HEK293 (cell line): ENCODE measurements around the gene LMNTD2.

Experiments
- CTCF ChIA-PET: fragments of 350-600 bp; formaldehyde crosslinking; extraction: SDS; loops from one replicate; lab custom pipeline; 2021; ENCODE audit warnings: antibody characterized with exemption; lab: Yijun Ruan, JAX
- POLR2A ChIA-PET: fragments of 300-600 bp; formaldehyde crosslinking; extraction: SDS; loops from one replicate; lab custom pipeline; 2020; ENCODE audit warnings: antibody characterized with exemption, inconsistent platforms; lab: Yijun Ruan, JAX
- H3K27ac ChIP-seq: fragments of 200-500 bp; sonication (Bioruptor generic); 2 replicates; pipeline ENCODE4 v1.5.1; 2014; ENCODE audit warnings: low read depth, low read length, control low read depth, inconsistent platforms; ENCODE audit errors: extremely low read depth
- H3K36me3 ChIP-seq, 2 experiments: fragments of 200-500 bp in 1 of 2; sonication (Bioruptor generic) in 1 of 2; 1 replicate in 1 of 2; 2 replicates in 1 of 2; pipeline ENCODE4 v1.5.1; 2014 to 2017; ENCODE audit warnings: inconsistent platforms in 2 of 2, low read length in 2 of 2; ENCODE audit not compliant: control insufficient read depth in 2 of 2, insufficient read depth in 1 of 2
- H3K4me1 ChIP-seq: fragments of 200-500 bp; sonication (Bioruptor generic); 2 replicates; pipeline ENCODE4 v1.5.1; 2014; ENCODE audit warnings: mild to moderate bottlenecking, low read length, inconsistent platforms; ENCODE audit not compliant: control insufficient read depth, insufficient read depth
- H3K4me3 ChIP-seq: 2 replicates; pipeline ENCODE4 v1.5.1; 2011; ENCODE audit warnings: low read depth, mild to moderate bottlenecking, control low read depth, low read length, moderate library complexity
- H3K9me3 ChIP-seq: fragments of 200-500 bp; sonication (Bioruptor generic); 2 replicates; pipeline ENCODE4 v1.5.1; 2014; ENCODE audit warnings: low read depth, low read length, inconsistent platforms; ENCODE audit not compliant: control insufficient read depth, insufficient read depth
- GLI4 ChIP-seq: fragments of 450-650 bp; formaldehyde crosslinking; IDR thresholded peaks from 2 replicates; pipeline ENCODE4 v1.5.1; 2016; ENCODE audit warnings: missing biosample characterization, missing genetic modification characterization
- GLIS2 ChIP-seq: fragments of 450-650 bp; formaldehyde crosslinking; IDR thresholded peaks from 2 replicates; pipeline ENCODE4 v1.5.1; 2016; ENCODE audit warnings: missing biosample characterization, missing genetic modification characterization
- KLF7 ChIP-seq: fragments of 450-650 bp; formaldehyde crosslinking; IDR thresholded peaks from 2 replicates; pipeline ENCODE4 v1.5.1; 2016; ENCODE audit warnings: missing biosample characterization, missing genetic modification characterization, borderline replicate concordance
- MEIS1 ChIP-seq: sonication (generic); formaldehyde crosslinking; IDR thresholded peaks from 2 replicates; pipeline ENCODE4 v1.8.1; 2022; ENCODE audit warnings: missing genetic modification reagents, mild to moderate bottlenecking, borderline replicate concordance
- REPIN1 ChIP-seq: fragments of 450-650 bp; formaldehyde crosslinking; IDR thresholded peaks from 2 replicates; pipeline ENCODE4 v1.5.1; 2017; ENCODE audit warnings: missing biosample characterization, missing genetic modification characterization, low read depth
- SCRT1 ChIP-seq: fragments of 450-650 bp; formaldehyde crosslinking; IDR thresholded peaks from 2 replicates; pipeline ENCODE4 v1.5.1; 2016; ENCODE audit warnings: missing biosample characterization, missing genetic modification characterization, borderline replicate concordance
- SCRT2 ChIP-seq: fragments of 450-650 bp; formaldehyde crosslinking; IDR thresholded peaks from 2 replicates; pipeline ENCODE4 v1.5.1; 2016; ENCODE audit warnings: missing biosample characterization, missing genetic modification characterization
- ZBTB48 ChIP-seq: fragments of 450-650 bp; formaldehyde crosslinking; IDR thresholded peaks from 2 replicates; pipeline ENCODE4 v1.5.1; 2016; ENCODE audit warnings: missing biosample characterization, missing genetic modification characterization
- ZBTB7A ChIP-seq: fragments of 450-650 bp; formaldehyde crosslinking; IDR thresholded peaks from 2 replicates; pipeline ENCODE4 v1.5.1; 2016; ENCODE audit warnings: low read depth, missing biosample characterization, missing genetic modification characterization
- ZNF112 ChIP-seq: fragments of 450-650 bp; formaldehyde crosslinking; IDR thresholded peaks from 2 replicates; pipeline ENCODE4 v1.5.0; 2017; ENCODE audit warnings: missing biosample characterization, missing genetic modification characterization
- ZNF114 ChIP-seq: fragments of 450-650 bp; formaldehyde crosslinking; IDR thresholded peaks from 2 replicates; pipeline ENCODE4 v1.5.0; 2017; ENCODE audit warnings: missing biosample characterization, missing genetic modification characterization
- ZNF19 ChIP-seq: fragments of 450-650 bp; formaldehyde crosslinking; IDR thresholded peaks from 2 replicates; pipeline ENCODE4; 2016; ENCODE audit warnings: missing biosample characterization, missing genetic modification characterization, low read depth
- ZNF24 ChIP-seq: fragments of 450-650 bp; formaldehyde crosslinking; IDR thresholded peaks from 2 replicates; pipeline ENCODE4 v1.5.1; 2016; ENCODE audit warnings: missing biosample characterization, missing genetic modification characterization
- ZNF274 ChIP-seq, 2 experiments: fragments of 200-500 bp in 1 of 2; fragments of 450-650 bp in 1 of 2; sonication (Bioruptor generic) in 1 of 2; formaldehyde crosslinking in 1 of 2; IDR thresholded peaks; 2 replicates each; pipeline versions ENCODE4 v1.5.1 to v1.6.1; 2014 to 2016; ENCODE audit warnings: borderline replicate concordance in 1 of 2, inconsistent platforms in 1 of 2, low read length in 1 of 2, missing biosample characterization in 1 of 2, missing genetic modification characterization in 1 of 2
- ZNF324 ChIP-seq: fragments of 450-650 bp; formaldehyde crosslinking; IDR thresholded peaks from 2 replicates; pipeline ENCODE4 v1.5.1; 2016; ENCODE audit warnings: missing biosample characterization, missing genetic modification characterization
- ZNF350 ChIP-seq: fragments of 450-650 bp; formaldehyde crosslinking; IDR thresholded peaks from 2 replicates; pipeline ENCODE4 v1.5.0; 2017; ENCODE audit warnings: missing biosample characterization, mild to moderate bottlenecking, missing genetic modification characterization
- ZNF629 ChIP-seq: fragments of 450-650 bp; formaldehyde crosslinking; IDR thresholded peaks from 2 replicates; pipeline ENCODE4 v1.5.1; 2017; ENCODE audit warnings: missing biosample characterization, missing genetic modification characterization
- ZNF677 ChIP-seq: fragments of 450-650 bp; IDR thresholded peaks from 2 replicates; pipeline ENCODE4 v1.5.0; 2018; ENCODE audit warnings: missing biosample characterization, mild to moderate bottlenecking, missing genetic modification characterization, moderate library complexity
- TF ChIP-seq, protein P1 (sequence below): fragments of 450-650 bp; IDR thresholded peaks from 2 replicates; pipeline ENCODE4 v1.5.1; 2018; ENCODE audit warnings: missing biosample characterization, missing genetic modification characterization
- TF ChIP-seq, protein P2 (sequence below): fragments of 450-650 bp; formaldehyde crosslinking; IDR thresholded peaks from 2 replicates; pipeline ENCODE4 v1.5.1; 2016; ENCODE audit warnings: missing biosample characterization, missing genetic modification characterization
- TF ChIP-seq, protein P3 (sequence below): fragments of 450-650 bp; formaldehyde crosslinking; IDR thresholded peaks from 2 replicates; pipeline ENCODE4 v1.5.1; 2016; ENCODE audit warnings: missing biosample characterization, missing genetic modification characterization
- TF ChIP-seq, protein P4 (sequence below): fragments of 450-650 bp; formaldehyde crosslinking; IDR thresholded peaks from 2 replicates; pipeline ENCODE4 v1.5.1; 2016; ENCODE audit warnings: missing biosample characterization, missing genetic modification characterization, low read depth
- TF ChIP-seq, protein P5 (sequence below): fragments of 450-650 bp; formaldehyde crosslinking; IDR thresholded peaks from 2 replicates; pipeline ENCODE4 v1.5.1; 2016; ENCODE audit warnings: missing biosample characterization, missing genetic modification characterization

LMNTD2 gene

GRCh38 chr11:515131-515530, 45.4 kb downstream of the LMNTD2 start:
- Histone ChIP-seq H3K4me1 (no peaks in the 10 kb centered on the region), H3K27ac (no peak overlapping the region), H3K9me3 (no peaks in the 10 kb centered on the region), H3K36me3 (peaks cover 0 to 8% of the 10 kb centered on the region in 2 experiments; a peak in 1 of 3 replicates)
- POLR2A ChIA-PET, result no interaction called here
- CTCF ChIA-PET, result no interaction called here
- TF ChIP-seq SCRT2 (no peak), ZNF350 (tag by site-specific recombination) (no peak), ZNF629 (no peak), MEIS1 (CRISPR knock-in tag) (no peak), ZNF114 (tag by site-specific recombination) (no peak), ZNF19 (tag by site-specific recombination) (no peak), GLIS2 (tag by site-specific recombination) (no peak), ZNF274 (IDR thresholded peaks at IDR 0.05; ENCODE audit: low read length) (no peak), ZNF274 (tag by site-specific recombination; IDR thresholded peaks at IDR 0.05; ENCODE audit: borderline replicate concordance) (no peak), ZNF677 (tag by site-specific recombination) (no peak)
- TF ChIP-seq, protein P1, sequence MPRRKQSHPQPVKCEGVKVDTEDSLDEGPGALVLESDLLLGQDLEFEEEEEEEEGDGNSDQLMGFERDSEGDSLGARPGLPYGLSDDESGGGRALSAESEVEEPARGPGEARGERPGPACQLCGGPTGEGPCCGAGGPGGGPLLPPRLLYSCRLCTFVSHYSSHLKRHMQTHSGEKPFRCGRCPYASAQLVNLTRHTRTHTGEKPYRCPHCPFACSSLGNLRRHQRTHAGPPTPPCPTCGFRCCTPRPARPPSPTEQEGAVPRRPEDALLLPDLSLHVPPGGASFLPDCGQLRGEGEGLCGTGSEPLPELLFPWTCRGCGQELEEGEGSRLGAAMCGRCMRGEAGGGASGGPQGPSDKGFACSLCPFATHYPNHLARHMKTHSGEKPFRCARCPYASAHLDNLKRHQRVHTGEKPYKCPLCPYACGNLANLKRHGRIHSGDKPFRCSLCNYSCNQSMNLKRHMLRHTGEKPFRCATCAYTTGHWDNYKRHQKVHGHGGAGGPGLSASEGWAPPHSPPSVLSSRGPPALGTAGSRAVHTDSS (tag by site-specific recombination), result no peak
- TF ChIP-seq, all 188 proteins: peak for 0
- H3K4me3 ChIP-seq, result no peak overlapping the region

DNA sequence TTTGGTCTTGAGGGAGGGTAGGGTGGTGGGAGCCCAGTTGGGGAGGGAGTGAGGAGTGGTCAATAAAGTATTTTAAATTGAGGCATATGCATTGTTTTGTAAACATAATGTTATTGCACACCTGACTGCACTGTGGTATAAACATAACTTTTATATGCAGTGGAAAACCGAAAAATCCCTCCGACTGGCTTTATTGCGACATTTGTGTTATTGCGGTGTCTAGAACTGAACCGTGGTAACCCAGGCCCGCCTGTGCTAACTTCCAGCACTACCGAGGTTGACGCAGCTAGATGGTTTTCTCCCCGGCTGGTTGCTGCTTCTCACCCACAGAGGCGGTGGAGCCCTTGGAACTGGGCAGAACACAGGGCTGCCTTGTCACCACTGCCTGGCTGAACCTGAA, 45.9 kb downstream of the LMNTD2 start:
- H3K36me3 ChIP-seq, result peaks cover 0 to 13% of the 10 kb centered on the region in 2 experiments; a peak in 1 of 3 replicates
- no peaks in the 10 kb centered on the region for H3K9me3 ChIP-seq
- H3K4me1 ChIP-seq, result no peaks in the 10 kb centered on the region
- H3K27ac ChIP-seq, result no peak overlapping the region
- H3K4me3 ChIP-seq, result no peak overlapping the region
- ChIA-PET POLR2A (no interaction called here), CTCF (no interaction called here)
- TF ChIP-seq KLF7 (tag by site-specific recombination) (no peak), ZNF24 (no peak), ZBTB7A (tag by site-specific recombination) (no peak), ZNF324 (no peak), REPIN1 (tag by site-specific recombination) (no peak), ZNF677 (tag by site-specific recombination) (no peak), GLI4 (tag by site-specific recombination) (no peak), SCRT1 (no peak), ZNF112 (no peak), ZBTB48 (no peak)
- TF ChIP-seq, protein P2, sequence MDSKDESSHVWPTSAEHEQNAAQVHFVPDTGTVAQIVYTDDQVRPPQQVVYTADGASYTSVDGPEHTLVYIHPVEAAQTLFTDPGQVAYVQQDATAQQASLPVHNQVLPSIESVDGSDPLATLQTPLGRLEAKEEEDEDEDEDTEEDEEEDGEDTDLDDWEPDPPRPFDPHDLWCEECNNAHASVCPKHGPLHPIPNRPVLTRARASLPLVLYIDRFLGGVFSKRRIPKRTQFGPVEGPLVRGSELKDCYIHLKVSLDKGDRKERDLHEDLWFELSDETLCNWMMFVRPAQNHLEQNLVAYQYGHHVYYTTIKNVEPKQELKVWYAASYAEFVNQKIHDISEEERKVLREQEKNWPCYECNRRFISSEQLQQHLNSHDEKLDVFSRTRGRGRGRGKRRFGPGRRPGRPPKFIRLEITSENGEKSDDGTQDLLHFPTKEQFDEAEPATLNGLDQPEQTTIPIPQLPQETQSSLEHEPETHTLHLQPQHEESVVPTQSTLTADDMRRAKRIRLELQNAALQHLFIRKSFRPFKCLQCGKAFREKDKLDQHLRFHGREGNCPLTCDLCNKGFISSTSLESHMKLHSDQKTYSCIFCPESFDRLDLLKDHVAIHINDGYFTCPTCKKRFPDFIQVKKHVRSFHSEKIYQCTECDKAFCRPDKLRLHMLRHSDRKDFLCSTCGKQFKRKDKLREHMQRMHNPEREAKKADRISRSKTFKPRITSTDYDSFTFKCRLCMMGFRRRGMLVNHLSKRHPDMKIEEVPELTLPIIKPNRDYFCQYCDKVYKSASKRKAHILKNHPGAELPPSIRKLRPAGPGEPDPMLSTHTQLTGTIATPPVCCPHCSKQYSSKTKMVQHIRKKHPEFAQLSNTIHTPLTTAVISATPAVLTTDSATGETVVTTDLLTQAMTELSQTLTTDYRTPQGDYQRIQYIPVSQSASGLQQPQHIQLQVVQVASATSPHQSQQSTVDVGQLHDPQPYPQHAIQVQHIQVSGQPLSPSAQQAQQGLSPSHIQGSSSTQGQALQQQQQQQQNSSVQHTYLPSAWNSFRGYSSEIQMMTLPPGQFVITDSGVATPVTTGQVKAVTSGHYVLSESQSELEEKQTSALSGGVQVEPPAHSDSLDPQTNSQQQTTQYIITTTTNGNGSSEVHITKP, result no peak
- TF ChIP-seq, protein P3, sequence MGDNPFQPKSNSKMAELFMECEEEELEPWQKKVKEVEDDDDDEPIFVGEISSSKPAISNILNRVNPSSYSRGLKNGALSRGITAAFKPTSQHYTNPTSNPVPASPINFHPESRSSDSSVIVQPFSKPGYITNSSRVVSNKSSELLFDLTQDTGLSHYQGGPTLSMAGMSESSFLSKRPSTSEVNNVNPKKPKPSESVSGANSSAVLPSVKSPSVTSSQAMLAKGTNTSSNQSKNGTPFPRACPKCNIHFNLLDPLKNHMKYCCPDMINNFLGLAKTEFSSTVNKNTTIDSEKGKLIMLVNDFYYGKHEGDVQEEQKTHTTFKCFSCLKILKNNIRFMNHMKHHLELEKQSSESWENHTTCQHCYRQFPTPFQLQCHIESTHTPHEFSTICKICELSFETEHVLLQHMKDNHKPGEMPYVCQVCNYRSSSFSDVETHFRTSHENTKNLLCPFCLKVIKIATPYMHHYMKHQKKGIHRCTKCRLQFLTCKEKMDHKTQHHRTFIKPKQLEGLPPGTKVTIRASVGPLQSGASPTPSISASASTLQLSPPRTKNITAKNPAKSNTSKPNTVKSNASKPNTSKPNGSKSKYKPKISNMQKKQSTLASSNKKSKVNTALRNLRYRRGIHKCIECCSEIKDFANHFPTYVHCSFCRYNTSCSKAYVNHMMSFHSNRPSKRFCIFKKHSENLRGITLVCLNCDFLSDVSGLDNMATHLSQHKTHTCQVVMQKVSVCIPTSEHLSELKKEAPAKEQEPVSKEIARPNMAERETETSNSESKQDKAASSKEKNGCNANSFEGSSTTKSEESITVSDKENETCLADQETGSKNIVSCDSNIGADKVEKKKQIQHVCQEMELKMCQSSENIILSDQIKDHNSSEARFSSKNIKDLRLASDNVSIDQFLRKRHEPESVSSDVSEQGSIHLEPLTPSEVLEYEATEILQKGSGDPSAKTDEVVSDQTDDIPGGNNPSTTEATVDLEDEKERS (tag by site-specific recombination), result no peak
- TF ChIP-seq, protein P4, sequence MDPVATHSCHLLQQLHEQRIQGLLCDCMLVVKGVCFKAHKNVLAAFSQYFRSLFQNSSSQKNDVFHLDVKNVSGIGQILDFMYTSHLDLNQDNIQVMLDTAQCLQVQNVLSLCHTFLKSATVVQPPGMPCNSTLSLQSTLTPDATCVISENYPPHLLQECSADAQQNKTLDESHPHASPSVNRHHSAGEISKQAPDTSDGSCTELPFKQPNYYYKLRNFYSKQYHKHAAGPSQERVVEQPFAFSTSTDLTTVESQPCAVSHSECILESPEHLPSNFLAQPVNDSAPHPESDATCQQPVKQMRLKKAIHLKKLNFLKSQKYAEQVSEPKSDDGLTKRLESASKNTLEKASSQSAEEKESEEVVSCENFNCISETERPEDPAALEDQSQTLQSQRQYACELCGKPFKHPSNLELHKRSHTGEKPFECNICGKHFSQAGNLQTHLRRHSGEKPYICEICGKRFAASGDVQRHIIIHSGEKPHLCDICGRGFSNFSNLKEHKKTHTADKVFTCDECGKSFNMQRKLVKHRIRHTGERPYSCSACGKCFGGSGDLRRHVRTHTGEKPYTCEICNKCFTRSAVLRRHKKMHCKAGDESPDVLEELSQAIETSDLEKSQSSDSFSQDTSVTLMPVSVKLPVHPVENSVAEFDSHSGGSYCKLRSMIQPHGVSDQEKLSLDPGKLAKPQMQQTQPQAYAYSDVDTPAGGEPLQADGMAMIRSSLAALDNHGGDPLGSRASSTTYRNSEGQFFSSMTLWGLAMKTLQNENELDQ, result no peak
- TF ChIP-seq, protein P5, sequence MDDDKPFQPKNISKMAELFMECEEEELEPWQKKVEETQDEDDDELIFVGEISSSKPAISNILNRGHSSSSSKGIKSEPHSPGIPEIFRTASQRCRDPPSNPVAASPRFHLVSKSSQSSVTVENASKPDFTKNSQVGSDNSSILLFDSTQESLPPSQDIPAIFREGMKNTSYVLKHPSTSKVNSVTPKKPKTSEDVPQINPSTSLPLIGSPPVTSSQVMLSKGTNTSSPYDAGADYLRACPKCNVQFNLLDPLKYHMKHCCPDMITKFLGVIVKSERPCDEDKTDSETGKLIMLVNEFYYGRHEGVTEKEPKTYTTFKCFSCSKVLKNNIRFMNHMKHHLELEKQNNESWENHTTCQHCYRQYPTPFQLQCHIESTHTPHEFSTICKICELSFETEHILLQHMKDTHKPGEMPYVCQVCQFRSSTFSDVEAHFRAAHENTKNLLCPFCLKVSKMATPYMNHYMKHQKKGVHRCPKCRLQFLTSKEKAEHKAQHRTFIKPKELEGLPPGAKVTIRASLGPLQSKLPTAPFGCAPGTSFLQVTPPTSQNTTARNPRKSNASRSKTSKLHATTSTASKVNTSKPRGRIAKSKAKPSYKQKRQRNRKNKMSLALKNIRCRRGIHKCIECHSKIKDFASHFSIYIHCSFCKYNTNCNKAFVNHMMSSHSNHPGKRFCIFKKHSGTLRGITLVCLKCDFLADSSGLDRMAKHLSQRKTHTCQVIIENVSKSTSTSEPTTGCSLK (tag by site-specific recombination), result no peak
